Astrocyte of the spinal cord (primary cell): ENCODE data around the gene GSTT4.

Source experiments
- DNase-seq: peaks from one replicate; pipeline ENCODE4 v3.0.0; 2011; ENCODE audit warnings: low read depth, low spot score
- H3K4me3 ChIP-seq: 2 replicates; pipeline ENCODE4 v1.5.1; 2011; ENCODE audit warnings: low read depth, mild to moderate bottlenecking, low read length, moderate library complexity
- CTCF ChIP-seq: IDR thresholded peaks from 2 replicates; pipeline ENCODE4 v1.5.1; 2012; ENCODE audit warnings: low read depth, mild to moderate bottlenecking, low read length, inconsistent platforms
- in situ Hi-C: cut with HindIII; loops from 2 replicates; pipeline ENCODE4 v1.10.0; 2017; ENCODE audit warnings: low sequenced_read_pairs

The GSTT4 gene

GRCh38 chr22:24021304-24021703 lies 16.1 kb upstream of the GSTT4 start:
- no peak overlapping the region for H3K4me3 ChIP-seq
- no peak for TF ChIP-seq CTCF
- in situ Hi-C loops: no loop called here
- no peak for DNase-seq

- H3K4me3 ChIP-seq: no peak overlapping the region
- no peak for TF ChIP-seq CTCF
- in situ Hi-C loops: no loop called here
- no peak for DNase-seq
Measured at GRCh38 chr22:24016156-24016555, 10.9 kb upstream of the GSTT4 start.

- DNase-seq: peak; percentile 12
- in situ Hi-C loops: no loop called here
- peak overlapping the region; percentile 94 for H3K4me3 ChIP-seq
- TF ChIP-seq CTCF: no peak
Measured at GRCh38 chr22:24011735-24012068, 6.4 kb upstream of the GSTT4 start.

GRCh38 chr22:24010018-24010391 lies 4.8 kb upstream of the GSTT4 start:
- no peak for TF ChIP-seq CTCF
- H3K4me3 ChIP-seq: no peak overlapping the region
- DNase-seq: no peak
- in situ Hi-C loops: no loop called here

- no peak for DNase-seq
- no peak overlapping the region for H3K4me3 ChIP-seq
- in situ Hi-C loops: no loop called here
- no peak for TF ChIP-seq CTCF
Measured at GRCh38 chr22:24009227-24010017, 4.2 kb upstream of the GSTT4 start.

GRCh38 chr22:24008381-24009226 lies 3.4 kb upstream of the GSTT4 start:
- DNase-seq: no peak
- TF ChIP-seq CTCF: no peak
- in situ Hi-C loops: no loop called here
- H3K4me3 ChIP-seq: no peak overlapping the region
